Spleen (tissue), 7 donors: ENCODE data around the gene ZSWIM3.

Experiments used
- POLR2A ChIP-seq, 3 donors: fragments of 450-650 bp; IDR thresholded peaks; one replicate each; pipeline ENCODE4 v1.5.1; 2017; ENCODE audit warnings: antibody characterized with exemption in 3 of 3, mild to moderate bottlenecking in 1 of 3
- TF ChIP-seq, protein P1 (sequence below), 11 experiments: fragments of 200-600 bp in 7 of 11; fragments of 450-650 bp in 4 of 11; sonication (generic) in 4 of 11; IDR thresholded peaks in 8 of 11; conservative IDR thresholded peaks in 3 of 11; 1 replicate in 7 of 11; 2 replicates in 4 of 11; pipeline versions ENCODE4 v1.4.0 to v1.8.0; 2016 to 2021; ENCODE audit warnings: antibody characterized with exemption in 11 of 11, inconsistent platforms in 4 of 11, mild to moderate bottlenecking in 1 of 11
- donor health status: DM: no; HTN: no; CAD: no; lungs with moderate emphysema.
- donor health status: DM: no; HTN: no; CAD: no.
- donor health status: DM: no; HTN: no; CAD: no.

DNA sequence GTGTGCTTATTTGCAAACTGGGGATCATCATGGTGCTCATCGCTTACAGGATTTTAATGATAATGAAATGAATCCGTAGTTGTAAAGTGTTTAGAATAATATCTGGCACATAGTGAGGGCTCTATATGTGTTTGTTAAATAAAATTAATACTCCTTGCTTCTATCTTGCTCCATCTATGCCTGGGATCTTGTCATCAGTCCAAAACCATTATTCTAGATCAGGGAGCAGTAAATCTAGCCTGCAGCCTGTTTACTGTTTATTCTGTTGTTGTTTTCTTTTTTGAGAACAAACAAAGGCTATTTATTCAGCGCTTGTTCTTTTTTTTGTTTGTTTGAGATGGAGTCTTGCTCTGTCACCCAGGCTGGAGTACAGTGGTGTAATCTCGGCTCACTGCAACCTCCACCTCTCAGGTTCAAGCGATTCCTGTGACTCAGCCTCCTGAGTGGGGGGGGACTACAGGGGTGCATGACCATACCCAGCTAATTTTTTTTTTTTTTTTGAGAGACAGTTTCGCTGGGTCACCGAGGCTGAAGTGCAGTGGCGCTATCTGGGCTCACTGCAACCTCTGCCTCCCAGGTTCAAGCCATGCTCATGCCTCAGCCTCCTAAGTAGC is 8.3 kb upstream of the ZSWIM3 start:
- TF ChIP-seq, protein P1, sequence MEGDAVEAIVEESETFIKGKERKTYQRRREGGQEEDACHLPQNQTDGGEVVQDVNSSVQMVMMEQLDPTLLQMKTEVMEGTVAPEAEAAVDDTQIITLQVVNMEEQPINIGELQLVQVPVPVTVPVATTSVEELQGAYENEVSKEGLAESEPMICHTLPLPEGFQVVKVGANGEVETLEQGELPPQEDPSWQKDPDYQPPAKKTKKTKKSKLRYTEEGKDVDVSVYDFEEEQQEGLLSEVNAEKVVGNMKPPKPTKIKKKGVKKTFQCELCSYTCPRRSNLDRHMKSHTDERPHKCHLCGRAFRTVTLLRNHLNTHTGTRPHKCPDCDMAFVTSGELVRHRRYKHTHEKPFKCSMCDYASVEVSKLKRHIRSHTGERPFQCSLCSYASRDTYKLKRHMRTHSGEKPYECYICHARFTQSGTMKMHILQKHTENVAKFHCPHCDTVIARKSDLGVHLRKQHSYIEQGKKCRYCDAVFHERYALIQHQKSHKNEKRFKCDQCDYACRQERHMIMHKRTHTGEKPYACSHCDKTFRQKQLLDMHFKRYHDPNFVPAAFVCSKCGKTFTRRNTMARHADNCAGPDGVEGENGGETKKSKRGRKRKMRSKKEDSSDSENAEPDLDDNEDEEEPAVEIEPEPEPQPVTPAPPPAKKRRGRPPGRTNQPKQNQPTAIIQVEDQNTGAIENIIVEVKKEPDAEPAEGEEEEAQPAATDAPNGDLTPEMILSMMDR (IDR thresholded peaks at IDR 0.05 in 8 of 11, conservative IDR thresholded peaks at IDR 0.05 in 3 of 11): no peak
- no peak for TF ChIP-seq POLR2A (IDR thresholded peaks at IDR 0.05)
